Panc1 (cell line): ENCODE data around the gene C15orf62. TPM values are rescaled to one million over a fixed set of nuclear protein-coding genes. Genes with fewer than 3 reads are reported as not detected.

Experiments
- ATAC-seq: fragments of 200-7000 bp; cut with Tn5 transposase; 2 replicates; pipeline ENCODE4 v1.9.1; 2020; ENCODE audit warnings: mild to moderate bottlenecking, moderate library complexity
- BruUV-seq: library from RNA; stranded (reverse); fragments of 400-500 nt; replicated peaks from 2 replicates; lab custom pipeline; 2021; lab: Mats Ljungman, UMichigan
- CTCF ChIA-PET: fragments of 300-600 bp; sonication (Branson Sonifier 250); formaldehyde crosslinking; loops from one replicate; lab custom pipeline; 2022; ENCODE audit warnings: antibody characterized with exemption; lab: Charles Lee
- POLR2A ChIA-PET: fragments of 300-600 bp; sonication (Branson Sonifier 250); formaldehyde crosslinking; loops from one replicate; lab custom pipeline; 2022; ENCODE audit warnings: antibody characterized with exemption; lab: Charles Lee
- DNase-seq: peaks from one replicate; pipeline ENCODE4 v3.0.0-alpha.2; 2010; ENCODE audit warnings: low read depth, low spot score
- H3K27ac ChIP-seq: 2 replicates; pipeline ENCODE4 v1.5.1; 2011; ENCODE audit warnings: mild to moderate bottlenecking, low read length, inconsistent platforms
- H3K27me3 ChIP-seq: fragments of 200-500 bp; sonication (Bioruptor generic); 2 replicates; pipeline ENCODE4 v1.6.0; 2014; ENCODE audit warnings: low read length, inconsistent platforms; ENCODE audit not compliant: control insufficient read depth, insufficient read depth
- H3K36me3 ChIP-seq: fragments of 200-500 bp; sonication (Bioruptor generic); 2 replicates; pipeline ENCODE4 v1.5.1; 2014; ENCODE audit warnings: inconsistent platforms, mild to moderate bottlenecking, low read length, moderate library complexity; ENCODE audit not compliant: control insufficient read depth, insufficient read depth
- H3K4me1 ChIP-seq: 2 replicates; pipeline ENCODE4 v1.5.1; 2011; ENCODE audit warnings: inconsistent platforms, mild to moderate bottlenecking, low read length, moderate library complexity; ENCODE audit not compliant: control insufficient read depth, insufficient read depth
- H3K4me3 ChIP-seq, 2 experiments: 2 replicates each; pipeline ENCODE4 v1.5.1; 2011 to 2012; ENCODE audit warnings: low read depth in 2 of 2, low read length in 2 of 2, mild to moderate bottlenecking in 2 of 2, inconsistent platforms in 1 of 2, moderate library complexity in 1 of 2
- H3K9me3 ChIP-seq: fragments of 200-500 bp; sonication (Bioruptor generic); 2 replicates; pipeline ENCODE4 v1.5.1; 2014; ENCODE audit warnings: low read depth, mild to moderate bottlenecking, inconsistent platforms, low read length, moderate library complexity; ENCODE audit not compliant: control insufficient read depth, insufficient read depth
- CTCF ChIP-seq: fragments of 450-650 bp; IDR thresholded peaks from 2 replicates; pipeline ENCODE4 v1.5.1; 2017; ENCODE audit warnings: mild to moderate bottlenecking
- POLR2AphosphoS5 ChIP-seq: IDR thresholded peaks from 2 replicates; pipeline ENCODE4 v1.6.1; 2012; ENCODE audit warnings: mild to moderate bottlenecking, low read depth, low read length, moderate library complexity
- SIN3A ChIP-seq: IDR thresholded peaks from 2 replicates; pipeline ENCODE4 v1.6.1; 2012; ENCODE audit warnings: low read depth, mild to moderate bottlenecking, low read length, moderate library complexity, borderline replicate concordance; ENCODE audit not compliant: insufficient read depth
- TCF7L2 ChIP-seq: IDR thresholded peaks from 2 replicates; pipeline ENCODE4 v1.6.1; 2011; ENCODE audit warnings: mild to moderate bottlenecking, low read depth, low read length, inconsistent platforms
- in situ Hi-C: cut with HindIII; loops from 2 replicates; pipeline ENCODE4 v1.10.0; 2016; ENCODE audit warnings: low sequenced_read_pairs, low pct_unique_long_range_greater_than_20kb
- intact Hi-C: fragments of 100-400 bp; cut with micrococcal nuclease; formaldehyde crosslinking; loops from one replicate; pipeline ENCODE4 v1.10.0; 2022; ENCODE audit not compliant: unreplicated experiment
- total RNA-seq: library from RNA; stranded (reverse); gene quantifications from one replicate; pipeline ENCODE4 v1.2.1, GENCODE V29; 2021; ENCODE audit not compliant: unreplicated experiment
- TF ChIP-seq, protein P1 (sequence below), 2 experiments: IDR thresholded peaks; 2 replicates each; pipeline ENCODE4 v1.6.1; 2011 to 2012; ENCODE audit warnings: low read depth in 2 of 2, control low read depth in 1 of 2, low read length in 1 of 2, mild to moderate bottlenecking in 1 of 2, moderate library complexity in 1 of 2; ENCODE audit not compliant: insufficient read depth in 1 of 2

C15orf62 gene
- total RNA-seq, 1 experiment from 2014 or later, result 0.33 TPM

DNA sequence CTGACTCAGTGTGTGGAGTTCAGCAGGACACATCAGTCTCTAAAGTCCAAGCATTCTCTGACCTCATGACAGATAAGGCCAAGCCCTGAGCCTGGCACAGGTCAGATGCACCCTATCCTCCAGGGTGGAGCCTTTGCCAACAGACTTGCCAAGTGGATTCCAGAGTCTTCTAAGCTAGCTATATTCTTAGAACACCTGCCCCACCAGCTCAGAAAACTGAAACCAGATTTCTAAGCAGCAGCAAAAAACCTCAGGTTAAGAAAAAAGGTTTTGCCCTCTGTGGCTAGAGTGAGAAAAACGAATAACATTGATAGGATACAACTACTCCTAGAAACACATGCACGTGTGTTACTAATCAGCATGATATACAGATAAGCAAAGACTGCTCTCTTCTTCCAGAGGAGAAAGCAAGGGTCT, 26.3 kb upstream of the C15orf62 start:
- no peak for TF ChIP-seq SIN3A
- TF ChIP-seq POLR2AphosphoS5, result no peak
- TF ChIP-seq, protein P1, sequence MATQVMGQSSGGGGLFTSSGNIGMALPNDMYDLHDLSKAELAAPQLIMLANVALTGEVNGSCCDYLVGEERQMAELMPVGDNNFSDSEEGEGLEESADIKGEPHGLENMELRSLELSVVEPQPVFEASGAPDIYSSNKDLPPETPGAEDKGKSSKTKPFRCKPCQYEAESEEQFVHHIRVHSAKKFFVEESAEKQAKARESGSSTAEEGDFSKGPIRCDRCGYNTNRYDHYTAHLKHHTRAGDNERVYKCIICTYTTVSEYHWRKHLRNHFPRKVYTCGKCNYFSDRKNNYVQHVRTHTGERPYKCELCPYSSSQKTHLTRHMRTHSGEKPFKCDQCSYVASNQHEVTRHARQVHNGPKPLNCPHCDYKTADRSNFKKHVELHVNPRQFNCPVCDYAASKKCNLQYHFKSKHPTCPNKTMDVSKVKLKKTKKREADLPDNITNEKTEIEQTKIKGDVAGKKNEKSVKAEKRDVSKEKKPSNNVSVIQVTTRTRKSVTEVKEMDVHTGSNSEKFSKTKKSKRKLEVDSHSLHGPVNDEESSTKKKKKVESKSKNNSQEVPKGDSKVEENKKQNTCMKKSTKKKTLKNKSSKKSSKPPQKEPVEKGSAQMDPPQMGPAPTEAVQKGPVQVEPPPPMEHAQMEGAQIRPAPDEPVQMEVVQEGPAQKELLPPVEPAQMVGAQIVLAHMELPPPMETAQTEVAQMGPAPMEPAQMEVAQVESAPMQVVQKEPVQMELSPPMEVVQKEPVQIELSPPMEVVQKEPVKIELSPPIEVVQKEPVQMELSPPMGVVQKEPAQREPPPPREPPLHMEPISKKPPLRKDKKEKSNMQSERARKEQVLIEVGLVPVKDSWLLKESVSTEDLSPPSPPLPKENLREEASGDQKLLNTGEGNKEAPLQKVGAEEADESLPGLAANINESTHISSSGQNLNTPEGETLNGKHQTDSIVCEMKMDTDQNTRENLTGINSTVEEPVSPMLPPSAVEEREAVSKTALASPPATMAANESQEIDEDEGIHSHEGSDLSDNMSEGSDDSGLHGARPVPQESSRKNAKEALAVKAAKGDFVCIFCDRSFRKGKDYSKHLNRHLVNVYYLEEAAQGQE (IDR thresholded peaks at IDR 0.05; ENCODE audit: insufficient read depth in 1 of 2, low read depth in 2 of 2, low read length in 1 of 2), result no peak
- no peak for TF ChIP-seq CTCF
- no peak for TF ChIP-seq TCF7L2
- intact Hi-C loops, result no loop called here
- no peaks in the 10 kb centered on the region for H3K9me3 ChIP-seq
- CTCF ChIA-PET, result interaction anchor here (0.7 kb wide), 1 partner anchor 225 kb away, joined by 7 read pairs; no protein-coding TSS in a partner anchor
- ATAC-seq (no peak), DNase-seq (no peak)
- H3K36me3 ChIP-seq, result no peaks in the 10 kb centered on the region
- POLR2A ChIA-PET, result interaction anchor here (0.7 kb wide), 1 partner anchor 11 kb away, joined by 5 read pairs; no protein-coding TSS in a partner anchor
- H3K27me3 ChIP-seq, result no peaks in the 10 kb centered on the region
- no peak overlapping the region for H3K27ac ChIP-seq
- H3K4me3 ChIP-seq, result no peak overlapping the region
- in situ Hi-C loops, result no loop called here
- no TSS peak for BruUV-seq
- H3K4me1 ChIP-seq, result no peaks in the 10 kb centered on the region

GRCh38 chr15:40743921-40744814, 25.6 kb upstream of the C15orf62 start:
- no peaks in the 10 kb centered on the region for H3K36me3 ChIP-seq
- no peaks in the 10 kb centered on the region for H3K4me1 ChIP-seq
- ChIA-PET POLR2A (interaction anchor here (0.7 to 0.9 kb wide), 3 partner anchors 10 to 221 kb away, joined by 5 to 7 read pairs (median 5); no protein-coding TSS in a partner anchor), CTCF (interaction anchor here (0.7 to 1.0 kb wide), 3 partner anchors 176 to 234 kb away, joined by 3 to 7 read pairs (median 5); no protein-coding TSS in a partner anchor)
- no peak for DNase-seq
- intact Hi-C loops (no loop called here), in situ Hi-C loops (no loop called here)
- H3K9me3 ChIP-seq, result no peaks in the 10 kb centered on the region
- ATAC-seq, result no peak
- H3K27me3 ChIP-seq, result no peaks in the 10 kb centered on the region
- H3K4me3 ChIP-seq, result no peak overlapping the region
- no peak overlapping the region for H3K27ac ChIP-seq
- no TSS peak for BruUV-seq
- TF ChIP-seq, protein P1 (IDR thresholded peaks at IDR 0.05; ENCODE audit: insufficient read depth in 1 of 2, low read depth in 2 of 2, low read length in 1 of 2), result no peak
- TF ChIP-seq TCF7L2 (no peak), POLR2AphosphoS5 (no peak), SIN3A (no peak), CTCF (no peak; the same call in 1 of the 2 replicates)
